HepG2 (cell line): ENCODE measurements around the gene FBXO41. TPM values are rescaled to one million over a fixed set of nuclear protein-coding genes. Genes with fewer than 3 reads are reported as not detected.

Source experiments
- ATAC-seq: fragments of 200-7000 bp; cut with Tn5 transposase; 3 replicates; pipeline ENCODE4 v1.9.1; 2020; ENCODE audit warnings: mild to moderate bottlenecking, moderate library complexity
- BruUV-seq: library from RNA; stranded (reverse); fragments of 400-500 nt; replicated peaks from 2 replicates; lab custom pipeline; 2021; lab: Mats Ljungman, UMichigan
- CTCF ChIA-PET: fragments of 300-600 bp; formaldehyde crosslinking; extraction: SDS; loops from one replicate; lab custom pipeline; 2021; ENCODE audit warnings: low total read pairs, inconsistent platforms, low intra/inter-chr PET ratio; lab: Yijun Ruan, JAX
- POLR2A ChIA-PET: fragments of 350-600 bp; sonication (Branson Sonifier 250); formaldehyde crosslinking; loops from one replicate; lab custom pipeline; 2020; ENCODE audit warnings: antibody characterized with exemption, inconsistent platforms; lab: Yijun Ruan, JAX
- DNase-seq: peaks from one replicate; pipeline ENCODE4 v3.0.0-alpha.2; 2015; ENCODE audit warnings: low spot score
- FAIRE-seq: peaks from 3 replicates; lab custom pipeline; 2011; peaks lifted over from hg19 to GRCh38; lab: Jason Lieb, UNC
- H2AFZ ChIP-seq: one replicate; pipeline ENCODE4 v1.6.1; 2011; ENCODE audit warnings: low read length, inconsistent platforms
- H3K27ac ChIP-seq: fragments of 300-600 bp; 3 replicates; pipeline ENCODE4 v1.8.0; 2011; ENCODE audit warnings: mixed run types, mild to moderate bottlenecking, mixed read lengths, low read length, inconsistent platforms; ENCODE audit not compliant: insufficient read depth; ENCODE audit errors: extremely low read length
- H3K27me3 ChIP-seq, 2 experiments: fragments of 200-600 bp in 1 of 2; 2 replicates in 1 of 2; 3 replicates in 1 of 2; pipeline versions ENCODE4 v1.6.0 to v1.8.0; 2011; ENCODE audit warnings: low read length in 2 of 2, mild to moderate bottlenecking in 2 of 2, moderate library complexity in 2 of 2, inconsistent platforms in 1 of 2; ENCODE audit not compliant: insufficient read depth in 2 of 2, control insufficient read depth in 1 of 2
- H3K36me3 ChIP-seq, 2 experiments: fragments of 200-600 bp in 1 of 2; replicated peaks in 1 of 2; 2 replicates in 1 of 2; 3 replicates in 1 of 2; pipeline versions ENCODE4 v1.5.1 to v1.8.0; 2011; ENCODE audit warnings: low read length in 2 of 2, inconsistent platforms in 1 of 2; ENCODE audit not compliant: insufficient read depth in 2 of 2, control insufficient read depth in 1 of 2
- H3K4me1 ChIP-seq: 2 replicates; pipeline ENCODE4 v1.5.1; 2012; ENCODE audit warnings: low read length, inconsistent platforms; ENCODE audit not compliant: insufficient read depth
- H3K4me2 ChIP-seq: 2 replicates; pipeline ENCODE4 v1.6.0; 2011; ENCODE audit warnings: low read depth, low read length, inconsistent platforms
- H3K4me3 ChIP-seq, 3 experiments: fragments of 200-600 bp in 1 of 3; sonication (generic), shearing (Covaris generic) in 1 of 3; replicated peaks in 1 of 3; 2 replicates each; pipeline ENCODE4 v1.5.1; 2011 to 2016; ENCODE audit warnings: low read length in 3 of 3, inconsistent platforms in 2 of 3, low read depth in 2 of 3, mild to moderate bottlenecking in 2 of 3, control low read depth in 1 of 3, mixed read lengths in 1 of 3; ENCODE audit not compliant: insufficient read depth in 1 of 3
- H3K79me2 ChIP-seq: one replicate; pipeline ENCODE4 v1.6.1; 2011; ENCODE audit warnings: low read length, inconsistent platforms; ENCODE audit not compliant: insufficient read depth
- H3K9ac ChIP-seq: 2 replicates; pipeline ENCODE4 v1.6.0; 2011; ENCODE audit warnings: mild to moderate bottlenecking, low read depth, low read length, inconsistent platforms; ENCODE audit not compliant: insufficient read depth
- H3K9me3 ChIP-seq: 2 replicates; pipeline ENCODE4 v1.5.1; 2012; ENCODE audit warnings: mild to moderate bottlenecking, low read length
- H4K20me1 ChIP-seq: 2 replicates; pipeline ENCODE4 v1.6.0; 2011; ENCODE audit warnings: inconsistent platforms, mild to moderate bottlenecking, low read length, moderate library complexity; ENCODE audit not compliant: insufficient read depth
- CBFB ChIP-seq: sonication (generic); formaldehyde crosslinking; IDR thresholded peaks from 2 replicates; pipeline ENCODE4 v1.4.0; 2020; ENCODE audit warnings: missing genetic modification reagents
- DR1 ChIP-seq: sonication (generic); formaldehyde crosslinking; IDR thresholded peaks from 2 replicates; pipeline ENCODE4 v1.8.0; 2021; ENCODE audit warnings: mild to moderate bottlenecking, missing genetic modification reagents, inconsistent platforms
- MAFF ChIP-seq: IDR thresholded peaks from 2 replicates; pipeline ENCODE4 v1.6.1; 2011; ENCODE audit warnings: low read depth, low read length, improper control_type of control experiment
- MAFK ChIP-seq, 2 experiments: IDR thresholded peaks in 1 of 2; conservative IDR thresholded peaks in 1 of 2; 2 replicates each; pipeline ENCODE4 v1.6.1; 2011; ENCODE audit warnings: improper control_type of control experiment in 2 of 2, low read length in 2 of 2
- NFYC ChIP-seq: IDR thresholded peaks from 2 replicates; pipeline ENCODE4 v1.6.1; 2016; ENCODE audit warnings: missing genetic modification reagents, missing compliant biosample characterization
- ZBTB2 ChIP-seq: sonication (generic); formaldehyde crosslinking; IDR thresholded peaks from 2 replicates; pipeline ENCODE4 v1.8.0; 2022; ENCODE audit warnings: low read depth, missing genetic modification reagents
- ZBTB42 ChIP-seq: sonication (generic); formaldehyde crosslinking; IDR thresholded peaks from 2 replicates; pipeline ENCODE4 v1.5.0; 2020; ENCODE audit warnings: mild to moderate bottlenecking, missing genetic modification reagents
- ZNF124 ChIP-seq: sonication (generic); formaldehyde crosslinking; IDR thresholded peaks from 2 replicates; pipeline ENCODE4 v1.4.0; 2020; ENCODE audit warnings: missing genetic modification reagents
- ZNF282 ChIP-seq: fragments of 450-650 bp; IDR thresholded peaks from 2 replicates; pipeline ENCODE4 v1.6.1; 2018; ENCODE audit not compliant: partially characterized antibody
- ZNF572 ChIP-seq: sonication (generic); formaldehyde crosslinking; IDR thresholded peaks from 2 replicates; pipeline ENCODE4 v1.5.1; 2020; ENCODE audit warnings: mild to moderate bottlenecking, missing genetic modification reagents
- WGBS: methylation state at CpG from one replicate; pipeline ENCODE4 v1.1.6; 2017; ENCODE audit warnings: low lambda C conversion rate; 5-methylcytosine and 5-hydroxymethylcytosine counted together
- in situ Hi-C: cut with HindIII; loops from 2 replicates; pipeline ENCODE4 v1.10.0; 2017; ENCODE audit warnings: low pct_unique_long_range_greater_than_20kb; ENCODE audit not compliant: extremely low pct_ligation_motif_present
- intact Hi-C: fragments of 100-400 bp; cut with micrococcal nuclease; formaldehyde crosslinking; loops from one replicate; pipeline ENCODE4 v1.10.0; 2022; ENCODE audit not compliant: unreplicated experiment
- polyA plus RNA-seq, 8 experiments: library from polyadenylated mRNA; depleted of rRNA in 3 of 8; stranded (reverse) in 7 of 8; unstranded in 1 of 8; fragments of >200 nt; fragmentation: Illumina TruSeq in 4 of 8; extraction: Trizol in 4 of 8; gene quantifications; 2 replicates each; pipeline versions ENCODE4 v1.2.1 to v1.2.3, GENCODE V29; 2011 to 2016; ENCODE audit warnings: low read depth in 4 of 8, missing spikeins in 1 of 8, mixed read lengths in 1 of 8; ENCODE audit not compliant: insufficient read depth in 1 of 8
- total RNA-seq, 5 experiments: library from RNA; depleted of rRNA; stranded (reverse); fragments of >200 nt; fragmentation: Illumina TruSeq; extraction: Trizol; gene quantifications; 2 replicates each; pipeline ENCODE4 v1.2.3, GENCODE V29; 2016; ENCODE audit warnings: low read depth in 1 of 5

FBXO41 gene
- total and polyA plus RNA-seq, 2 of the 13 experiments (the other 11 are each of a cell fraction or from before 2014, with no cell fraction given): 4.2 to 10.3 TPM

GRCh38 chr2:73249636-73250035 lies 34.6 kb downstream of the FBXO41 start (continued):
- TF ChIP-seq ZBTB2 (CRISPR knock-in tag) (no peak), ZNF572 (CRISPR knock-in tag) (no peak), NFYC (CRISPR knock-in tag) (no peak), ZBTB42 (CRISPR knock-in tag) (no peak), CBFB (no peak), ZNF282 (no peak), ZNF124 (CRISPR knock-in tag) (no peak)

GRCh38 chr2:73246850-73247249 lies 37.4 kb downstream of the FBXO41 start:
- H3K79me2 ChIP-seq: peaks cover 6% of the 10 kb centered on the region
- H3K9ac ChIP-seq: no peak overlapping the region
- no peak overlapping the region for H3K4me2 ChIP-seq
- no peak overlapping the region for H2AFZ ChIP-seq
- H3K27ac ChIP-seq: no peak overlapping the region
- POLR2A ChIA-PET: interaction anchor here (0.7 to 2.1 kb wide), 3 partner anchors 9 to 13 kb away, joined by 3 to 12 read pairs (median 4); partner anchors contain the start of genes CCT7 and PRADC1
- BruUV-seq: no TSS peak
- DNase-seq (no peak), ATAC-seq (no peak)
- intact Hi-C loops: no loop called here
- H4K20me1 ChIP-seq: peaks cover 6% of the 10 kb centered on the region; the same call in 1 of the 2 replicates
- no peaks in the 10 kb centered on the region for H3K27me3 ChIP-seq
- peaks cover 70 to 94% of the 10 kb centered on the region in 2 experiments for H3K36me3 ChIP-seq
- no peaks in the 10 kb centered on the region for H3K9me3 ChIP-seq
- in situ Hi-C loops: no loop called here
- TF ChIP-seq MAFK (conservative IDR thresholded peaks at IDR 0.05 in 1 of 2, IDR thresholded peaks at IDR 0.05 in 1 of 2; ENCODE audit: low read length in 2 of 2) (peak; percentile 63 to 78), DR1 (CRISPR knock-in tag) (no peak), MAFF (peak; percentile 29; the same call in 1 of the 2 replicates)
- TF ChIP-seq, all 625 proteins: peak for 2
- WGBS: 99% methylated on average over 3 of the region's 3 CpGs
- peaks cover 30% of the 10 kb centered on the region for H3K4me1 ChIP-seq
- FAIRE-seq: no peak
- no peak overlapping the region for H3K4me3 ChIP-seq
- CTCF ChIA-PET: no interaction called here
